H1 (cell line): ENCODE results near the gene CHRD. TPM values are rescaled to one million over a fixed set of nuclear protein-coding genes. Genes with fewer than 3 reads are reported as not detected.

Experiments used
- CTCF ChIA-PET: fragments of 300-600 bp; sonication (Branson Sonifier 250); formaldehyde crosslinking; loops from one replicate; lab custom pipeline; 2021; ENCODE audit not compliant: partially characterized antibody; lab: Charles Lee
- POLR2A ChIA-PET: fragments of 300-600 bp; sonication (Branson Sonifier 250); formaldehyde crosslinking; loops from one replicate; lab custom pipeline; 2021; ENCODE audit warnings: inconsistent platforms; ENCODE audit not compliant: partially characterized antibody; lab: Charles Lee
- DNase-seq, 2 experiments: peaks; one replicate each; pipeline versions ENCODE4 v3.0.0 to v3.0.0-alpha.2; 2010 to 2022; ENCODE audit warnings: low spot score in 2 of 2, low read depth in 1 of 2, mixed read lengths in 1 of 2
- FAIRE-seq: peaks from 2 replicates; lab custom pipeline; 2011; peaks lifted over from hg19 to GRCh38; lab: Jason Lieb, UNC
- H2AFZ ChIP-seq: 2 replicates; pipeline ENCODE4 v1.8.1; 2012; ENCODE audit warnings: low read length, inconsistent platforms
- H2AK5ac ChIP-seq: 2 replicates; pipeline ENCODE4 v1.6.1; 2013; ENCODE audit warnings: low read depth, low read length
- H2BK120ac ChIP-seq: replicated peaks from 2 replicates; pipeline ENCODE3; 2013; ENCODE audit warnings: low read depth, low read length, inconsistent platforms
- H2BK12ac ChIP-seq: 2 replicates; pipeline ENCODE4 v1.6.1; 2013; ENCODE audit warnings: low read depth, low read length
- H2BK15ac ChIP-seq: 2 replicates; pipeline ENCODE4 v1.6.1; 2013; ENCODE audit warnings: low read length
- H2BK20ac ChIP-seq: 2 replicates; pipeline ENCODE4 v1.6.1; 2013; ENCODE audit warnings: low read length
- H2BK5ac ChIP-seq: 2 replicates; pipeline ENCODE4 v1.6.1; 2013; ENCODE audit warnings: low read depth, low read length
- H3K14ac ChIP-seq: 2 replicates; pipeline ENCODE4 v1.6.1; 2013; ENCODE audit warnings: inconsistent platforms; ENCODE audit not compliant: insufficient read length
- H3K18ac ChIP-seq: 2 replicates; pipeline ENCODE4 v1.6.1; 2013; ENCODE audit warnings: low read length; ENCODE audit errors: extremely low read depth
- H3K23ac ChIP-seq: 2 replicates; pipeline ENCODE4 v1.6.1; 2013; ENCODE audit warnings: inconsistent platforms; ENCODE audit not compliant: insufficient read length
- H3K23me2 ChIP-seq: 2 replicates; pipeline ENCODE4 v1.6.1; 2013; ENCODE audit warnings: low read depth, low read length
- H3K27ac ChIP-seq: 2 replicates; pipeline ENCODE4 v1.6.1; 2011; ENCODE audit warnings: low read depth, low read length, inconsistent platforms
- H3K27me3 ChIP-seq, 4 experiments: replicated peaks in 1 of 4; 1 replicate in 1 of 4; 2 replicates in 3 of 4; pipeline versions ENCODE4 v1.6.1 to v1.8.1; 2011 to 2013; ENCODE audit warnings: low read length in 3 of 4, mild to moderate bottlenecking in 3 of 4, inconsistent platforms in 2 of 4, mixed read lengths in 2 of 4, moderate library complexity in 1 of 4; ENCODE audit not compliant: control insufficient read depth in 3 of 4, insufficient read depth in 3 of 4; ENCODE audit errors: extremely low read depth in 1 of 4
- H3K36me3 ChIP-seq, 4 experiments: 2 replicates each; pipeline versions ENCODE4 v1.6.1 to v1.8.1; 2011 to 2013; ENCODE audit warnings: mild to moderate bottlenecking in 4 of 4, low read length in 3 of 4, moderate library complexity in 2 of 4, control low read depth in 1 of 4, inconsistent platforms in 1 of 4; ENCODE audit not compliant: insufficient read depth in 4 of 4, control insufficient read depth in 2 of 4
- H3K4ac ChIP-seq: replicated peaks from 2 replicates; pipeline ENCODE3; 2013; ENCODE audit warnings: low read length, low read depth, mixed read lengths, inconsistent platforms; ENCODE audit not compliant: insufficient read length
- H3K4me1 ChIP-seq, 4 experiments: replicated peaks in 1 of 4; 1 replicate in 1 of 4; 2 replicates in 3 of 4; pipeline versions ENCODE4 v1.6.1 to v1.8.1; 2011 to 2013; ENCODE audit warnings: low read length in 3 of 4, inconsistent platforms in 2 of 4, mixed read lengths in 1 of 4; ENCODE audit not compliant: insufficient read depth in 4 of 4, control insufficient read depth in 3 of 4
- H3K4me2 ChIP-seq, 2 experiments: 2 replicates each; pipeline versions ENCODE4 v1.6.1 to v1.8.1; 2011 to 2013; ENCODE audit warnings: low read depth in 2 of 2, low read length in 2 of 2, control low read depth in 1 of 2, inconsistent platforms in 1 of 2, mild to moderate bottlenecking in 1 of 2; ENCODE audit not compliant: insufficient read depth in 1 of 2
- H3K4me3 ChIP-seq, 4 experiments: fragments of 200-600, 300-600 bp in 1 of 4; sonication (generic), shearing (Covaris generic), sonication (Bioruptor Twin) in 1 of 4; 2 replicates each; pipeline versions ENCODE4 v1.5.1 to v1.8.1; 2011 to 2016; ENCODE audit warnings: low read length in 4 of 4, low read depth in 3 of 4, control low read depth in 2 of 4, inconsistent platforms in 2 of 4, mild to moderate bottlenecking in 2 of 4, mixed read lengths in 1 of 4, moderate library complexity in 1 of 4; ENCODE audit not compliant: insufficient read depth in 2 of 4; ENCODE audit errors: extremely low read depth in 1 of 4
- H3K56ac ChIP-seq: replicated peaks from 2 replicates; pipeline ENCODE3; 2013; ENCODE audit warnings: low read depth, mild to moderate bottlenecking, mixed read lengths, low read length, inconsistent platforms; ENCODE audit not compliant: insufficient read length
- H3K79me1 ChIP-seq: 2 replicates; pipeline ENCODE4 v1.6.1; 2013; ENCODE audit warnings: low read depth, low read length, control low read depth
- H3K79me2 ChIP-seq, 2 experiments: 2 replicates each; pipeline versions ENCODE4 v1.6.1 to v1.8.1; 2012 to 2013; ENCODE audit warnings: low read length in 2 of 2, mild to moderate bottlenecking in 2 of 2, inconsistent platforms in 1 of 2; ENCODE audit not compliant: insufficient read depth in 2 of 2, control insufficient read depth in 1 of 2
- H3K9ac ChIP-seq, 4 experiments: replicated peaks in 1 of 4; 1 replicate in 1 of 4; 2 replicates in 3 of 4; pipeline versions ENCODE4 v1.6.1 to v1.8.1; 2011 to 2013; ENCODE audit warnings: low read depth in 3 of 4, low read length in 3 of 4, control low read depth in 2 of 4, mild to moderate bottlenecking in 2 of 4, moderate library complexity in 2 of 4, inconsistent platforms in 1 of 4; ENCODE audit errors: extremely low read depth in 1 of 4
- H3K9me3 ChIP-seq, 2 experiments: 2 replicates each; pipeline versions ENCODE4 v1.6.1 to v1.8.1; 2012 to 2013; ENCODE audit warnings: mild to moderate bottlenecking in 2 of 2, moderate library complexity in 2 of 2, control low read depth in 1 of 2, inconsistent platforms in 1 of 2, low read depth in 1 of 2, low read length in 1 of 2, mixed read lengths in 1 of 2; ENCODE audit not compliant: insufficient read depth in 2 of 2
- H4K20me1 ChIP-seq, 2 experiments: replicated peaks in 1 of 2; 2 replicates each; pipeline versions ENCODE3 to v1.8.1; 2011 to 2013; ENCODE audit warnings: inconsistent platforms in 2 of 2, low read length in 2 of 2, mild to moderate bottlenecking in 1 of 2; ENCODE audit not compliant: insufficient read depth in 2 of 2, control insufficient read depth in 1 of 2
- H4K5ac ChIP-seq: 2 replicates; pipeline ENCODE4 v1.6.1; 2013; ENCODE audit warnings: low read length, low read depth, mixed read lengths, inconsistent platforms; ENCODE audit not compliant: insufficient read length
- H4K8ac ChIP-seq: 2 replicates; pipeline ENCODE4 v1.8.0; 2013; ENCODE audit warnings: mild to moderate bottlenecking, moderate library complexity, low read length, inconsistent platforms; ENCODE audit not compliant: insufficient read depth; ENCODE audit errors: extremely low read depth
- H4K91ac ChIP-seq: replicated peaks from 2 replicates; pipeline ENCODE3; 2013; ENCODE audit warnings: low read length, mixed read lengths, inconsistent platforms; ENCODE audit not compliant: insufficient read length
- BCL11A ChIP-seq, 2 experiments: IDR thresholded peaks; one replicate each; pipeline ENCODE4 v1.6.1; 2011; ENCODE audit warnings: low read depth in 2 of 2, low read length in 2 of 2, mild to moderate bottlenecking in 2 of 2
- CBX8 ChIP-seq: fragments of 300-800, 300-1000 bp; sonication (generic); IDR thresholded peaks from 2 replicates; pipeline ENCODE4 v1.7.1; 2016; ENCODE audit warnings: low read depth, low read length, borderline replicate concordance
- CEBPB ChIP-seq: IDR thresholded peaks from 2 replicates; pipeline ENCODE4 v1.6.1; 2012; ENCODE audit warnings: low read depth, low read length
- MAFK ChIP-seq: IDR thresholded peaks from 2 replicates; pipeline ENCODE4 v1.6.1; 2012; ENCODE audit warnings: low read depth, mild to moderate bottlenecking, improper control_type of control experiment, low read length
- NANOG ChIP-seq: IDR thresholded peaks from 2 replicates; pipeline ENCODE4 v1.6.1; 2011; ENCODE audit warnings: low read length, low read depth, mild to moderate bottlenecking, inconsistent platforms; ENCODE audit not compliant: insufficient read depth, poor library complexity, severe bottlenecking
- PHF8 ChIP-seq: fragments of 200-600 bp; sonication (generic); conservative IDR thresholded peaks from 2 replicates; pipeline ENCODE4 v1.7.1; 2012; ENCODE audit warnings: low read depth, mild to moderate bottlenecking, inconsistent platforms, low read length, moderate library complexity
- SIX5 ChIP-seq: IDR thresholded peaks from 2 replicates; pipeline ENCODE4 v1.6.1; 2011; ENCODE audit warnings: mild to moderate bottlenecking, low read depth, low read length
- TAF7 ChIP-seq: optimal IDR thresholded peaks from 2 replicates; pipeline ENCODE3; 2011; ENCODE audit warnings: low read depth, mild to moderate bottlenecking, inconsistent platforms, low read length, moderate library complexity, borderline replicate concordance
- TCF12 ChIP-seq: IDR thresholded peaks from 2 replicates; pipeline ENCODE4 v1.6.1; 2011; ENCODE audit warnings: low read depth, mild to moderate bottlenecking, low read length
- TEAD4 ChIP-seq: IDR thresholded peaks from 2 replicates; pipeline ENCODE4 v1.6.1; 2012; ENCODE audit warnings: low read depth, low read length, inconsistent platforms, mixed read lengths
- WGBS, 2 experiments: shearing (Covaris generic) in 1 of 2; methylation state at CpG; one replicate each; pipeline versions ENCODE4 v1.1.6 to v1.1.7; 2013 to 2015; ENCODE audit warnings: low lambda C conversion rate in 2 of 2, mixed read lengths in 2 of 2, inconsistent platforms in 1 of 2, low coverage in 1 of 2, missing lambda C conversion rate in 1 of 2; ENCODE audit not compliant: insufficient replicate concordance in 2 of 2, insufficient coverage in 1 of 2, insufficient read length in 1 of 2; ENCODE audit errors: extremely low coverage in 1 of 2, missing lambda C conversion rate in 1 of 2; 5-methylcytosine and 5-hydroxymethylcytosine counted together
- polyA plus RNA-seq, 7 experiments: library from polyadenylated mRNA; depleted of rRNA in 3 of 7; stranded (reverse) in 5 of 7; unstranded in 2 of 7; fragments of >200 nt in 5 of 7; fragments of 200-250 nt in 2 of 7; gene quantifications; 1 replicate in 5 of 7; 2 replicates in 1 of 7; 4 replicates in 1 of 7; pipeline versions ENCODE4 v1.2.1 to v1.2.3, GENCODE V29; 2011 to 2013; ENCODE audit warnings: missing spikeins in 2 of 7, mixed read lengths in 2 of 7
- total RNA-seq: library from RNA; stranded (reverse); fragmentation: NEBNext Ultra II Directional; extraction: Animal tissue kit (Norgen Biotek cat#: 25700); gene quantifications from 2 replicates; pipeline ENCODE4 v1.2.1, GENCODE V29; 2021
- TF ChIP-seq, protein P1 (sequence below): IDR thresholded peaks from 2 replicates; pipeline ENCODE4 v1.6.1; 2012; ENCODE audit warnings: inconsistent platforms

The CHRD gene
- total and polyA plus RNA-seq, 2 of the 8 experiments (the other 6 are each of a cell fraction or from before 2014, with no cell fraction given), result 0.62 to 0.86 TPM

DNA sequence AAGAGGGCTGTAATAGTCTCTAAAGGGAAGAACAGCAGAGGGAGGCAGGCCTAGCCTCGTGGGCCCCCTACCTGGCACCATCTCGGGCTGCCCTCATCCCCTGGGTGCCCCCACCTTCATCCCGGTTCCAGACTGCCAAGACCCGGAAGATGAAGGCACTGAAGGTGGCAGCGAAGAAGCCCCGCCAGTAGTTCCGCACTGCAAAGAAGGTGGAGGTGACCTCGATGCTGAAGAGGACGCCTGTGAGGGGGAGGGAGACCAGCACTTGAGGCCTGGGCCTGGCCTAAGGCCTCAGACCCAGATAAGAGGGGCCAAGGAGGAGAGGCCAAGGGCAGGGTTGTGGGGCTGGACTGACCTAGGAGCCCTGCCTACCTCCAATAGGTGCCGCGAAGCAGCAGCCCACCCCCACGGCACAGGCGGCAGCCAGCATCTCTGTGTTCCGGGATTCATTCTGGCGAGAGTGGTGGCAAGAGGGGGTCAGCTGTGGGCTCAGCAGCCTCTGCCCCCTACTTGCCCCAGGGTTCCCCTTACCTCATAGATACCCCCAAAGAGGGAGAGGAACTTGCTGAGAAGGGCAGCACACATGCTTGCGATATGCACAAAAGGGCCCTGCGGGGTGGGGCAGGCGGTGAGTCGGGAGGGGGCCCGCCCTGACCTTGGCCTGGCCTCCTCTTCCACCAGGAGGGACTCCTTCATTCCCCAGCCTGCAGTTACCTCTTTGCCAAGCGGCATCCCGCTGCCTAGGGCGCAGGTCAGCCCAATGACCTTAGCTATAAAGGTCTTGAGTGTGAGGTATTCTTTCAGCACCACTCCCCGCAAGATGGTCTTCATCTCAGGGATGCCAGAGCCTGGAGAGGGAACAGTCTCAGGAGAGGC is 22.4 kb upstream of the CHRD start:
- Histone ChIP-seq H3K4me3 (no peak overlapping the region), H3K9ac (no peak overlapping the region), H3K36me3 (peaks cover 7 to 33% (median 24%) of the 10 kb centered on the region in 4 experiments; a peak in 6 of 8 replicates), H2BK15ac (no peak overlapping the region), H3K18ac (no peak overlapping the region), H4K20me1 (peaks cover 4 to 10% of the 10 kb centered on the region in 2 experiments), H4K8ac (no peak overlapping the region; the same call in 1 of the 2 replicates), H3K14ac (no peak overlapping the region), H3K56ac (no peak overlapping the region), H3K27ac (no peak overlapping the region), H3K79me1 (no peaks in the 10 kb centered on the region), H3K4me1 (peaks cover 3 to 18% (median 12%) of the 10 kb centered on the region in 4 experiments), H4K91ac (no peak overlapping the region), H4K5ac (no peak overlapping the region), H2AFZ (no peak overlapping the region), H3K23ac (no peak overlapping the region), H2AK5ac (no peak overlapping the region), H2BK5ac (no peak overlapping the region), H3K4me2 (no peak overlapping the region), H2BK20ac (no peak overlapping the region), H3K79me2 (no peaks in the 10 kb centered on the region; a peak in 1 of 4 replicates), H3K4ac (no peak overlapping the region), H3K9me3 (no peaks in the 10 kb centered on the region), H3K27me3 (peaks cover 0 to 8% (median 3%) of the 10 kb centered on the region in 4 experiments; a peak in 3 of 7 replicates), H3K23me2 (peaks cover 18% of the 10 kb centered on the region), H2BK12ac (no peak overlapping the region), H2BK120ac (no peak overlapping the region)
- ChIA-PET CTCF (interaction anchor here (0.7 to 7.1 kb wide), 5 partner anchors 11 to 184 kb away, joined by 3 to 47 read pairs (median 5); no protein-coding TSS in a partner anchor), POLR2A (interaction anchor here (0.6 to 1.0 kb wide), 2 partner anchors 9 to 1332 kb away, joined by 3 to 4 read pairs; no protein-coding TSS in a partner anchor)
- 86% methylated on average over 12 of the region's 24 CpGs; no CpG with 5 or more reads in 1 of the 2 experiments for WGBS, 2 experiments
- no peak for FAIRE-seq
- no peak for DNase-seq
- TF ChIP-seq NANOG (no peak), TEAD4 (no peak), CEBPB (no peak), CBX8 (no peak), SIX5 (no peak), TCF12 (no peak), PHF8 (no peak), BCL11A (IDR thresholded peaks at IDR 0.05; ENCODE audit: low read depth in 2 of 2, low read length in 2 of 2) (no peak), TAF7 (no peak), MAFK (no peak)
- TF ChIP-seq, protein P1, sequence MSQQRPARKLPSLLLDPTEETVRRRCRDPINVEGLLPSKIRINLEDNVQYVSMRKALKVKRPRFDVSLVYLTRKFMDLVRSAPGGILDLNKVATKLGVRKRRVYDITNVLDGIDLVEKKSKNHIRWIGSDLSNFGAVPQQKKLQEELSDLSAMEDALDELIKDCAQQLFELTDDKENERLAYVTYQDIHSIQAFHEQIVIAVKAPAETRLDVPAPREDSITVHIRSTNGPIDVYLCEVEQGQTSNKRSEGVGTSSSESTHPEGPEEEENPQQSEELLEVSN, result no peak
